IMR-90 (cell line): ENCODE measurements around the gene MAP2K2. TPM values are rescaled to one million over a fixed set of nuclear protein-coding genes. Genes with fewer than 3 reads are reported as not detected.

ENCODE experiments used
- ATAC-seq: fragments of 200-7000 bp; cut with Tn5 transposase; 2 replicates; pipeline ENCODE4 v1.9.1; 2020; ENCODE audit warnings: low read depth, mild to moderate bottlenecking, moderate library complexity
- BruUV-seq: library from RNA; stranded (reverse); fragments of 400-500 nt; replicated peaks from 2 replicates; lab custom pipeline; 2021; lab: Mats Ljungman, UMichigan
- CTCF ChIA-PET: fragments of 300-600 bp; formaldehyde crosslinking; extraction: SDS; loops from one replicate; lab custom pipeline; 2021; ENCODE audit warnings: antibody characterized with exemption; lab: Yijun Ruan, JAX
- POLR2A ChIA-PET: fragments of 300-600 bp; sonication (Branson Sonifier 250); formaldehyde crosslinking; loops from one replicate; lab custom pipeline; 2022; ENCODE audit warnings: antibody characterized with exemption; ENCODE audit not compliant: unreplicated experiment; lab: Charles Lee
- DNase-seq: peaks from one replicate; pipeline ENCODE4 v3.0.0; 2013
- H2AFZ ChIP-seq: replicated peaks from 2 replicates; pipeline ENCODE3; 2013; ENCODE audit warnings: low read length, mild to moderate bottlenecking; ENCODE audit not compliant: poor library complexity
- H2AK5ac ChIP-seq: 2 replicates; pipeline ENCODE4 v1.6.1; 2013; ENCODE audit warnings: low read depth, low read length, inconsistent platforms
- H2AK9ac ChIP-seq: replicated peaks from 2 replicates; pipeline ENCODE3; 2013; ENCODE audit warnings: mild to moderate bottlenecking, low read depth, low read length, moderate library complexity; ENCODE audit not compliant: poor library complexity
- H2BK120ac ChIP-seq: 2 replicates; pipeline ENCODE4 v1.6.1; 2013; ENCODE audit warnings: low read depth, low read length, inconsistent platforms
- H2BK15ac ChIP-seq: 3 replicates; pipeline ENCODE4 v1.6.1; 2013; ENCODE audit warnings: low read depth, low read length, inconsistent platforms
- H2BK20ac ChIP-seq: 2 replicates; pipeline ENCODE4 v1.6.1; 2013; ENCODE audit warnings: low read depth, mild to moderate bottlenecking, inconsistent platforms, low read length, moderate library complexity
- H2BK5ac ChIP-seq: 2 replicates; pipeline ENCODE4 v1.6.1; 2013; ENCODE audit warnings: mild to moderate bottlenecking, low read depth, low read length, inconsistent platforms; ENCODE audit not compliant: poor library complexity, severe bottlenecking
- H3K14ac ChIP-seq: replicated peaks from 2 replicates; pipeline ENCODE4 v1.6.1; 2013; ENCODE audit warnings: low read depth, low read length, inconsistent platforms
- H3K18ac ChIP-seq: 2 replicates; pipeline ENCODE4 v1.6.1; 2013; ENCODE audit warnings: low read depth, low read length, control low read depth
- H3K23ac ChIP-seq: 2 replicates; pipeline ENCODE4 v1.6.1; 2013; ENCODE audit warnings: low read depth, low read length, inconsistent platforms
- H3K27ac ChIP-seq: 2 replicates; pipeline ENCODE4 v1.5.1; 2013; ENCODE audit warnings: mild to moderate bottlenecking, control low read depth, low read length; ENCODE audit not compliant: insufficient read depth
- H3K27me3 ChIP-seq: 2 replicates; pipeline ENCODE4 v1.6.1; 2013; ENCODE audit warnings: low read length; ENCODE audit not compliant: control insufficient read depth, insufficient read depth
- H3K36me3 ChIP-seq: 2 replicates; pipeline ENCODE4 v1.6.1; 2013; ENCODE audit warnings: low read length, mixed read lengths; ENCODE audit not compliant: control insufficient read depth, insufficient read depth
- H3K4ac ChIP-seq: 2 replicates; pipeline ENCODE4 v1.6.1; 2013; ENCODE audit warnings: low read depth, low read length, inconsistent platforms
- H3K4me1 ChIP-seq: 2 replicates; pipeline ENCODE4 v1.6.1; 2013; ENCODE audit warnings: low read length, mixed read lengths; ENCODE audit not compliant: control insufficient read depth, insufficient read depth
- H3K4me2 ChIP-seq: 2 replicates; pipeline ENCODE4 v1.6.1; 2013; ENCODE audit warnings: low read depth, mild to moderate bottlenecking, control low read depth, low read length, moderate library complexity
- H3K4me3 ChIP-seq: 2 replicates; pipeline ENCODE4 v1.5.1; 2013; ENCODE audit warnings: low read depth, mild to moderate bottlenecking, control low read depth, low read length, moderate library complexity; ENCODE audit not compliant: insufficient read depth
- H3K56ac ChIP-seq: 2 replicates; pipeline ENCODE4 v1.6.1; 2013; ENCODE audit warnings: low read length, inconsistent platforms; ENCODE audit not compliant: insufficient read depth; ENCODE audit errors: extremely low read depth
- H3K79me1 ChIP-seq, 2 experiments: 2 replicates each; pipeline ENCODE4 v1.6.1; 2013; ENCODE audit warnings: low read length in 2 of 2, inconsistent platforms in 1 of 2, low read depth in 1 of 2
- H3K9ac ChIP-seq: 2 replicates; pipeline ENCODE4 v1.6.1; 2013; ENCODE audit warnings: low read depth, low read length, control low read depth
- H3K9me1 ChIP-seq: 2 replicates; pipeline ENCODE4 v1.6.1; 2013; ENCODE audit warnings: low read length, inconsistent platforms; ENCODE audit not compliant: insufficient read depth
- H3K9me3 ChIP-seq: 2 replicates; pipeline ENCODE4 v1.6.1; 2013; ENCODE audit warnings: low read length; ENCODE audit not compliant: control insufficient read depth, insufficient read depth
- H4K20me1 ChIP-seq: 2 replicates; pipeline ENCODE4 v1.6.1; 2013; ENCODE audit warnings: low read length, inconsistent platforms; ENCODE audit not compliant: insufficient read depth
- H4K5ac ChIP-seq: 2 replicates; pipeline ENCODE4 v1.6.1; 2013; ENCODE audit warnings: mild to moderate bottlenecking, low read depth, low read length, control low read depth
- H4K8ac ChIP-seq, 2 experiments: 2 replicates each; pipeline ENCODE4 v1.6.1; 2013; ENCODE audit warnings: low read depth in 2 of 2, low read length in 2 of 2, control low read depth in 1 of 2, inconsistent platforms in 1 of 2
- H4K91ac ChIP-seq: 2 replicates; pipeline ENCODE4 v1.6.1; 2013; ENCODE audit warnings: low read depth, low read length, inconsistent platforms; ENCODE audit not compliant: insufficient read depth
- CEBPB ChIP-seq: IDR thresholded peaks from 2 replicates; pipeline ENCODE4 v1.6.1; 2012; ENCODE audit warnings: low read depth, low read length, improper control_type of control experiment
- MAZ ChIP-seq: IDR thresholded peaks from 2 replicates; pipeline ENCODE4 v1.6.1; 2012; ENCODE audit warnings: low read depth, mild to moderate bottlenecking, low read length, improper control_type of control experiment, moderate library complexity, borderline replicate concordance
- MXI1 ChIP-seq: IDR thresholded peaks from 2 replicates; pipeline ENCODE4 v1.6.1; 2012; ENCODE audit warnings: low read depth, mild to moderate bottlenecking, low read length, moderate library complexity, borderline replicate concordance
- NFE2L2 ChIP-seq: fragments of 150-350 bp; IDR thresholded peaks from 2 replicates; pipeline ENCODE4 v1.6.1; 2016; ENCODE audit warnings: low read depth, mild to moderate bottlenecking, low read length
- RFX5 ChIP-seq: IDR thresholded peaks from 2 replicates; pipeline ENCODE4 v1.8.0; 2012; ENCODE audit warnings: low read depth, mild to moderate bottlenecking, low read length, moderate library complexity
- SMC3 ChIP-seq: fragments of 150-350 bp; IDR thresholded peaks from 2 replicates; pipeline ENCODE4 v1.6.1; 2016; ENCODE audit warnings: low read depth, mild to moderate bottlenecking, antibody characterized with exemption, low read length, moderate library complexity
- WGBS, 2 experiments: methylation state at CpG; one replicate each; pipeline versions ENCODE4 v1.1.5 to v1.1.7; 2013; ENCODE audit warnings: missing lambda C conversion rate in 2 of 2; ENCODE audit not compliant: insufficient read length in 1 of 2; ENCODE audit errors: extremely low coverage in 2 of 2; 5-methylcytosine and 5-hydroxymethylcytosine counted together
- dilution Hi-C: fragments of 300-500 bp; cut with HindIII; formaldehyde crosslinking; loops from one replicate; pipeline ENCODE4 v1.14.3; 2018; ENCODE audit warnings: low sequenced_read_pairs; ENCODE audit not compliant: unreplicated experiment
- in situ Hi-C: fragments of 300-500 bp; cut with MboI; formaldehyde crosslinking; loops from 3 replicates; pipeline ENCODE4 v1.14.3; 2019; ENCODE audit warnings: low sequenced_read_pairs, inconsistent platforms, mixed read lengths
- intact Hi-C: fragments of 100-400 bp; cut with micrococcal nuclease; formaldehyde crosslinking; loops from 2 replicates; pipeline ENCODE4 v1.10.0; 2022
- polyA plus RNA-seq, 3 experiments: library from polyadenylated mRNA; depleted of rRNA; stranded (reverse); fragments of >200 nt; gene quantifications; 2 replicates each; pipeline ENCODE4 v1.2.3, GENCODE V29; 2012; ENCODE audit warnings: low replicate concordance in 1 of 3
- total RNA-seq: library from RNA; depleted of rRNA; stranded (reverse); fragments of >200 nt; gene quantifications from 2 replicates; pipeline ENCODE4 v1.2.3, GENCODE V29; 2012

MAP2K2 gene
- total and polyA plus RNA-seq, 2 of the 4 experiments (the other 2 are of a cell fraction) = 115 to 151 TPM

DNA sequence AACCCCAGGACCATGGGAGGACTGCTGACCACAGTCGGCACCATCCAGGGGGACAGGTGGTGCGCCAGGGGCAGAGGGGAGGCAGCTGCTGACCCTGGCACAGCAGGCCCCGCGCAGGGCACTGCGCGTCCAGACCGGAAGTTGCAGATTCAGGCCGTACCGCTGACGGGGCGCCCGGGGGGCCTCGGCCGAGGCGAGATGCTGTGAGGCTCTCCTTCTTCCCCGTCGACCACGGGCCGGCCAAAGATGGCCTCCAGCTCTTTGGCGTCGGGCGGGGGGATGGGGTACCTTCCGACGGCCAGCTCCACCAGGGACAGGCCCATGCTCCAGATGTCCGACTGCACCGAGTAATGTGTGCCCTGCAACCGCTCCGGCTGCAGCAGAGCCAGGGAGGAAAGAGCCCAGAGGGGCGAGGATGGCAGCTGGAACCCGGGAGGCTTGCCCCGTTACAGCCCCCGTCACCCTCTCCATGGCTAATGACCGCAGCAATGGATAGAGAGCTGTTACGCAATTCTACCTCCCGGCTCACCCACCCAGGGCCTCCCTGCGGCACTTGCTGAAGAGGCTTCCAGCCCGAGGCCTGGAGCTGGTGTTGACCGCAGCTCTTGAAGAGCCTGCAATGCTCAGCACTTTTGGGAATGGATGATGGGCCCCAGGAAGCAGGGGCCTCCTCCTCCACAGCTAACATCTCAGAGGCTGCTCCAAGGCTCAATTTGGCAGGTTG, 24.7 kb downstream of the MAP2K2 start:
- POLR2A ChIA-PET = interaction anchor here (0.6 kb wide), 1 partner anchor 33 kb away, joined by 3 read pairs; no protein-coding TSS in a partner anchor
- Histone ChIP-seq H3K36me3 (peaks cover 70% of the 10 kb centered on the region), H2BK120ac (no peak overlapping the region), H4K8ac (no peak overlapping the region), H3K4ac (no peak overlapping the region), H3K4me3 (no peak overlapping the region), H3K56ac (no peak overlapping the region), H3K4me2 (no peak overlapping the region), H2AK5ac (no peak overlapping the region), H3K27me3 (no peaks in the 10 kb centered on the region), H3K9me1 (0 out of 2 replicates have a peak, but pooled peaks cover 4% of the 10 kb centered on the region), H3K14ac (no peak overlapping the region), H3K79me1 (peaks cover 0 to 16% of the 10 kb centered on the region in 2 experiments; a peak in 2 of 4 replicates), H3K27ac (no peak overlapping the region), H2AK9ac (no peak overlapping the region), H3K18ac (no peak overlapping the region), H3K4me1 (no peaks in the 10 kb centered on the region), H4K91ac (no peak overlapping the region), H2AFZ (no peak overlapping the region), H4K20me1 (no peaks in the 10 kb centered on the region; the same call in none of the 2 replicates), H3K9ac (no peak overlapping the region), H2BK5ac (no peak overlapping the region), H2BK15ac (no peak overlapping the region), H4K5ac (no peak overlapping the region), H3K23ac (no peak overlapping the region), H2BK20ac (no peak overlapping the region), H3K9me3 (no peaks in the 10 kb centered on the region)
- CTCF ChIA-PET = no interaction called here
- TF ChIP-seq NFE2L2 (no peak), CEBPB (peak; percentile 72), RFX5 (no peak), MAZ (no peak), MXI1 (no peak), SMC3 (no peak)
- intact Hi-C loops (no loop called here), in situ Hi-C loops (no loop called here), dilution Hi-C loops (no loop called here)
- ATAC-seq (no peak), DNase-seq (no peak)
- TSS peak; percentile 34 for BruUV-seq
- WGBS, 2 experiments = 97% methylated on average over 18 of the region's 38 CpGs; no CpG with 5 or more reads in 1 of the 2 experiments
